Colonic mucosa (tissue), 4 donors: ENCODE results near the gene CPEB1. TPM values are rescaled to one million over a fixed set of nuclear protein-coding genes. Genes with fewer than 3 reads are reported as not detected.

ENCODE experiments used
- DNase-seq: peaks from one replicate; pipeline ENCODE4 v3.0.0-alpha.2; 2020
- H3K27ac ChIP-seq: fragments of 200-600 bp; one replicate; pipeline ENCODE4 v1.8.0; 2021
- H3K27me3 ChIP-seq: fragments of 200-600 bp; one replicate; pipeline ENCODE4 v1.8.0; 2021
- H3K36me3 ChIP-seq: fragments of 200-600 bp; one replicate; pipeline ENCODE4 v1.8.0; 2021
- H3K4me1 ChIP-seq: fragments of 200-600 bp; one replicate; pipeline ENCODE4 v1.8.0; 2021; ENCODE audit warnings: mild to moderate bottlenecking
- H3K4me3 ChIP-seq: fragments of 200-600 bp; one replicate; pipeline ENCODE4 v1.8.0; 2021
- H3K9ac ChIP-seq, 2 donors: one replicate each; pipeline ENCODE4 v1.7.0; 2013; ENCODE audit warnings: control low read depth in 2 of 2, low read depth in 2 of 2, low read length in 2 of 2
- H3K9me3 ChIP-seq: fragments of 200-600 bp; one replicate; pipeline ENCODE4 v1.8.0; 2021
- CTCF ChIP-seq: fragments of 200-600 bp; IDR thresholded peaks from one replicate; pipeline ENCODE4 v1.8.0; 2022; ENCODE audit warnings: antibody characterized with exemption, mild to moderate bottlenecking
- intact Hi-C: fragments of 100-400 bp; cut with DNase I; formaldehyde crosslinking; loops from one replicate; pipeline ENCODE4 v1.14.1; 2022
- total RNA-seq, 2 donors: library from RNA; stranded (reverse); fragmentation: NEBNext Ultra II Directional in 1 of 2; extraction: Animal tissue kit (Norgen Biotek cat#: 25700) in 1 of 2; gene quantifications; one replicate each; pipeline ENCODE4 v1.2.1, GENCODE V29; 2021
- donor health status: healthy.
- donor health status: DM: no; HTN: no; CAD: no.
- donor health status: DM: no; HTN: no; CAD: no.

Gene CPEB1
- total RNA-seq, 2 donors from 2014 or later, result 0.40 to 1.4 TPM

GRCh38 chr15:82630033-82630432 lies 17.1 kb downstream of the CPEB1 start:
- TF ChIP-seq CTCF, result no peak
- intact Hi-C loops, result no loop called here
- no peaks in the 10 kb centered on the region for H3K4me1 ChIP-seq

GRCh38 chr15:82625136-82625535 lies 22.0 kb downstream of the CPEB1 start:
- H3K4me3 ChIP-seq, result no peak overlapping the region
- no peak for TF ChIP-seq CTCF
- no peaks in the 10 kb centered on the region for H3K36me3 ChIP-seq
- no peak for DNase-seq
- no peak overlapping the region for H3K27ac ChIP-seq
- H3K9me3 ChIP-seq, result no peaks in the 10 kb centered on the region
- H3K27me3 ChIP-seq, result no peaks in the 10 kb centered on the region
- no peak overlapping the region for H3K9ac ChIP-seq
- no peaks in the 10 kb centered on the region for H3K4me1 ChIP-seq
- intact Hi-C loops, result no loop called here

More at GRCh38 chr15:82630033-82630432, 17.1 kb downstream of the CPEB1 start:
- no peak overlapping the region for H3K4me3 ChIP-seq
- no peak overlapping the region for H3K9ac ChIP-seq
- H3K9me3 ChIP-seq, result no peaks in the 10 kb centered on the region
- no peak overlapping the region for H3K27ac ChIP-seq
- no peaks in the 10 kb centered on the region for H3K36me3 ChIP-seq
- no peaks in the 10 kb centered on the region for H3K27me3 ChIP-seq
- DNase-seq, result no peak

DNA sequence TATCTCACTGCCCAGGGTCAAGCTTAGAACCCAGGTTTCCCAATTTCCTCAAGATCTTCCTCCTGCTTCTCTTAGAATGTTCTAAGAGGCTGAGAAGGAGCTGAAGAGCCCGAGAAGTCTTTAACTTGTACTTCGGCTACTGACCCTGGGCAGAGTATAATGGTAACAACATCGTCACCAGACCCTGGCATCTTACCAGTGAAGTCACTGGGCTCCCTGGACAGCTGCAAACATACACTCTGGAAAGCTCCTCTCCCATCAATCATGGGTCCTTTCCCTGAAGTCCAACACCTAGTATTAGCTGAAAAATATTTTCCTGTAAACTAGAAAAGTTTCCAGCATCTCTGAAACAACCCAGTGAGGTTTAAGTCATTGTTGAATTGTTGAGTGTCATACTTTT lies 22.7 kb downstream of the CPEB1 start:
- H3K9ac ChIP-seq, result no peak overlapping the region
- no peaks in the 10 kb centered on the region for H3K36me3 ChIP-seq
- TF ChIP-seq CTCF, result no peak
- no peaks in the 10 kb centered on the region for H3K4me1 ChIP-seq
- no peak overlapping the region for H3K27ac ChIP-seq
- H3K4me3 ChIP-seq, result no peak overlapping the region
- no peak for DNase-seq
- no peaks in the 10 kb centered on the region for H3K9me3 ChIP-seq
- H3K27me3 ChIP-seq, result no peaks in the 10 kb centered on the region
- intact Hi-C loops, result no loop called here

- H3K9me3 ChIP-seq, result no peaks in the 10 kb centered on the region
- H3K27ac ChIP-seq, result no peak overlapping the region
- H3K36me3 ChIP-seq, result no peaks in the 10 kb centered on the region
- DNase-seq, result no peak
- H3K4me1 ChIP-seq, result no peaks in the 10 kb centered on the region
- H3K9ac ChIP-seq, result no peak overlapping the region
- intact Hi-C loops, result no loop called here
- no peak for TF ChIP-seq CTCF
- no peak overlapping the region for H3K4me3 ChIP-seq
- no peaks in the 10 kb centered on the region for H3K27me3 ChIP-seq
These were observed 23.2 kb downstream of the CPEB1 start for GRCh38 chr15:82624008-82624407.

DNA sequence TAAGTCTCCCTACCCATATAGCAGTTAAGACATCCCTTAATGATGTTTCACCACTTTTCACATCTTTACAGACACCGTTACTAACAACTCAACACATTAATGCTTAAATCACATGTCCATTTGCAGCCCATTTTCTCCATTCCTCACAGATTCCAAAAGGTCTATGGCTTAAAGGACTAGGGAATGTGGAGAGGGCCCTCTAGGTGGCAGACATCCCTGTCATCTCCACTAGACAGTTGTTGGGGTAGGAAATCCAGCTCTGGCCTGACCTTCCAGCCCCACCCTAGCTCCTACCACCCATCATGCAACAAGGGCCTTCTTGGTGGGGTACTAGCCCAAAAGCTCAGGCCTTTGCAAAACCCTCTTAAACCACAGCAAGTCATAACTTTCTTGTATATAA lies 25.2 kb downstream of the CPEB1 start:
- H3K27ac ChIP-seq, result no peak overlapping the region
- DNase-seq, result no peak
- H3K4me1 ChIP-seq, result no peaks in the 10 kb centered on the region
- H3K36me3 ChIP-seq, result no peaks in the 10 kb centered on the region
- H3K9ac ChIP-seq, result no peak overlapping the region
- H3K9me3 ChIP-seq, result no peaks in the 10 kb centered on the region
- no peak overlapping the region for H3K4me3 ChIP-seq
- intact Hi-C loops, result no loop called here
- no peak for TF ChIP-seq CTCF
- H3K27me3 ChIP-seq, result no peaks in the 10 kb centered on the region

GRCh38 chr15:82613747-82614146 lies 33.4 kb downstream of the CPEB1 start:
- H3K4me3 ChIP-seq, result no peak overlapping the region
- H3K27me3 ChIP-seq, result no peaks in the 10 kb centered on the region
- peak; percentile 21 for DNase-seq
- H3K9ac ChIP-seq, result no peak overlapping the region
- no peak overlapping the region for H3K27ac ChIP-seq
- intact Hi-C loops, result no loop called here
- no peak for TF ChIP-seq CTCF
- no peaks in the 10 kb centered on the region for H3K36me3 ChIP-seq
- no peaks in the 10 kb centered on the region for H3K4me1 ChIP-seq
- no peaks in the 10 kb centered on the region for H3K9me3 ChIP-seq
